ENCODE results near the gene FOXP1. TPM values are rescaled to one million over a fixed set of nuclear protein-coding genes. Genes with fewer than 3 reads are reported as not detected.

Gene FOXP1
- polyA plus RNA-seq, 1 donor (not counting 4 experiments of a cell fraction or from before 2014, with no cell fraction given) = 14.6 TPM

DNA sequence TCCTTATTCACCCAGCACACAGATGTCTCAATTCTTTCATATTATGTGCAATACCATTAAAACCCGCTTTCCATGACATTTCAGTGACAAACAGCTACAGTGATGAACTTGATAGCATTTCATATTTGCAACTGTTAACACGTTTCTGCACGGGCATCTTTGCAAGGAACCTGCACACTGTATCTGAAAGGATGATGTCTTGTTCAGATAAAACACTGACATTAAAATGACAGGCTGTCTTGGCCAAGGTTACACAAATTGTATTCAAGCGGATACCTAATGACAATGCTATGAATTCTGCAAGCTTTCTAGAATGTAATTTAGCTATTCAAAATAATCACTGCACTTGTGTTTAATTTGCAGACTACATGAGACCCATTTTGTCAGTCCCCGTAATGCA, 529.2 kb downstream of the FOXP1 start:
- no peak for FAIRE-seq
- no peak overlapping the region for H3K4me3 ChIP-seq (ENCODE audit: control insufficient read depth in 2 of 3, extremely low read depth in 1 of 3, insufficient read depth in 2 of 3, low read depth in 1 of 3, low read length in 3 of 3)
- H3K9me1 ChIP-seq (ENCODE audit: control insufficient read depth, extremely low read depth, insufficient read depth, low read length) = no peaks in the 10 kb centered on the region
- peaks cover 58% of the 10 kb centered on the region for H3K79me2 ChIP-seq (ENCODE audit: control insufficient read depth, insufficient read depth, low read length)
- no peak overlapping the region for H3K4me2 ChIP-seq (ENCODE audit: control insufficient read depth, extremely low read depth, insufficient read depth, low read depth, low read length)
- H3K4me1 ChIP-seq (ENCODE audit: control insufficient read depth, extremely low read depth, insufficient read depth, low read length) = peaks cover 34% of the 10 kb centered on the region
- no peaks in the 10 kb centered on the region for H3K27me3 ChIP-seq (ENCODE audit: control insufficient read depth, extremely low read depth, insufficient read depth, low read length)
- H3K36me3 ChIP-seq (ENCODE audit: control insufficient read depth in 2 of 2, extremely low read depth in 1 of 2, insufficient read depth in 2 of 2, low read length in 2 of 2) = peaks cover 0 to 34% of the 10 kb centered on the region in 2 experiments
- no peaks in the 10 kb centered on the region for H3K9me3 ChIP-seq (ENCODE audit: control insufficient read depth, low read depth, low read length)
- no peak overlapping the region for H3K9ac ChIP-seq (ENCODE audit: control insufficient read depth, extremely low read depth, insufficient read depth, low read length)
- no peak overlapping the region for H3K27ac ChIP-seq (ENCODE audit: control insufficient read depth, insufficient read depth, low read length)
- no peak for TF ChIP-seq EZH2 (IDR thresholded peaks at IDR 0.05; ENCODE audit: low read length)
- TF ChIP-seq, protein P1, sequence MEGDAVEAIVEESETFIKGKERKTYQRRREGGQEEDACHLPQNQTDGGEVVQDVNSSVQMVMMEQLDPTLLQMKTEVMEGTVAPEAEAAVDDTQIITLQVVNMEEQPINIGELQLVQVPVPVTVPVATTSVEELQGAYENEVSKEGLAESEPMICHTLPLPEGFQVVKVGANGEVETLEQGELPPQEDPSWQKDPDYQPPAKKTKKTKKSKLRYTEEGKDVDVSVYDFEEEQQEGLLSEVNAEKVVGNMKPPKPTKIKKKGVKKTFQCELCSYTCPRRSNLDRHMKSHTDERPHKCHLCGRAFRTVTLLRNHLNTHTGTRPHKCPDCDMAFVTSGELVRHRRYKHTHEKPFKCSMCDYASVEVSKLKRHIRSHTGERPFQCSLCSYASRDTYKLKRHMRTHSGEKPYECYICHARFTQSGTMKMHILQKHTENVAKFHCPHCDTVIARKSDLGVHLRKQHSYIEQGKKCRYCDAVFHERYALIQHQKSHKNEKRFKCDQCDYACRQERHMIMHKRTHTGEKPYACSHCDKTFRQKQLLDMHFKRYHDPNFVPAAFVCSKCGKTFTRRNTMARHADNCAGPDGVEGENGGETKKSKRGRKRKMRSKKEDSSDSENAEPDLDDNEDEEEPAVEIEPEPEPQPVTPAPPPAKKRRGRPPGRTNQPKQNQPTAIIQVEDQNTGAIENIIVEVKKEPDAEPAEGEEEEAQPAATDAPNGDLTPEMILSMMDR (optimal IDR thresholded peaks at IDR 0.05 in 1 of 3, IDR thresholded peaks at IDR 0.05 in 1 of 3, conservative IDR thresholded peaks at IDR 0.05 in 1 of 3; ENCODE audit: extremely low read depth in 1 of 3, insufficient read depth in 2 of 3, low read length in 3 of 3) = no peak
- no peaks in the 10 kb centered on the region for H4K20me1 ChIP-seq (ENCODE audit: control insufficient read depth, extremely low read depth, insufficient read depth, low read length)
- no peak overlapping the region for H2AFZ ChIP-seq (ENCODE audit: control insufficient read depth, low read length)
- dilution Hi-C loops (cut with MboI; ENCODE audit: extremely low pct_ligation_motif_present, low sequenced_read_pairs) = no loop called here
- DNase-seq (ENCODE audit: low read depth, low spot score) = no peak

GRCh38 chr3:71053495-71053894, 530.0 kb downstream of the FOXP1 start:
- no peak for DNase-seq (ENCODE audit: low read depth, low spot score)
- dilution Hi-C loops (cut with MboI; ENCODE audit: extremely low pct_ligation_motif_present, low sequenced_read_pairs) = no loop called here
- Histone ChIP-seq H3K4me3 (ENCODE audit: control insufficient read depth in 2 of 3, extremely low read depth in 1 of 3, insufficient read depth in 2 of 3, low read depth in 1 of 3, low read length in 3 of 3) (no peak overlapping the region), H3K27ac (ENCODE audit: control insufficient read depth, insufficient read depth, low read length) (no peak overlapping the region), H3K4me2 (ENCODE audit: control insufficient read depth, extremely low read depth, insufficient read depth, low read depth, low read length) (no peak overlapping the region), H3K9me3 (ENCODE audit: control insufficient read depth, low read depth, low read length) (no peaks in the 10 kb centered on the region), H3K27me3 (ENCODE audit: control insufficient read depth, extremely low read depth, insufficient read depth, low read length) (no peaks in the 10 kb centered on the region), H3K36me3 (ENCODE audit: control insufficient read depth in 2 of 2, extremely low read depth in 1 of 2, insufficient read depth in 2 of 2, low read length in 2 of 2) (peaks cover 0 to 39% of the 10 kb centered on the region in 2 experiments), H2AFZ (ENCODE audit: control insufficient read depth, low read length) (no peak overlapping the region), H3K9me1 (ENCODE audit: control insufficient read depth, extremely low read depth, insufficient read depth, low read length) (no peaks in the 10 kb centered on the region), H3K4me1 (ENCODE audit: control insufficient read depth, extremely low read depth, insufficient read depth, low read length) (peaks cover 27% of the 10 kb centered on the region), H3K79me2 (ENCODE audit: control insufficient read depth, insufficient read depth, low read length) (peaks cover 56% of the 10 kb centered on the region), H3K9ac (ENCODE audit: control insufficient read depth, extremely low read depth, insufficient read depth, low read length) (no peak overlapping the region), H4K20me1 (ENCODE audit: control insufficient read depth, extremely low read depth, insufficient read depth, low read length) (no peaks in the 10 kb centered on the region)
- no peak for FAIRE-seq
- TF ChIP-seq EZH2 (IDR thresholded peaks at IDR 0.05; ENCODE audit: low read length) = no peak
- TF ChIP-seq, protein P1 (optimal IDR thresholded peaks at IDR 0.05 in 1 of 3, IDR thresholded peaks at IDR 0.05 in 1 of 3, conservative IDR thresholded peaks at IDR 0.05 in 1 of 3; ENCODE audit: extremely low read depth in 1 of 3, insufficient read depth in 2 of 3, low read length in 3 of 3) = no peak

All from keratinocyte (primary cell).